Measurements from ENCODE around the gene EIF5AL1. TPM values are rescaled to one million over a fixed set of nuclear protein-coding genes. Genes with fewer than 3 reads are reported as not detected.

The EIF5AL1 gene
- total and polyA plus RNA-seq, 2 experiments from 2014 or later = 2.0 to 20.4 TPM

GRCh38 chr10:79483299-79483698 lies 29.0 kb upstream of the EIF5AL1 start:
- TF ChIP-seq JUNB (IDR thresholded peaks at IDR 0.05; ENCODE audit: unreplicated experiment) (no peak), CTCF (conservative IDR thresholded peaks at IDR 0.05; ENCODE audit: low read depth in 2 of 2) (no peak), ZNF462 (CRISPR knock-in tag; IDR thresholded peaks at IDR 0.05) (no peak)
- ATAC-seq = no peak
- Histone ChIP-seq H3K27ac (ENCODE audit: low read depth) (no peak overlapping the region), H3F3A (replicated peaks; ENCODE audit: low read depth) (no peaks in the 10 kb centered on the region), H3K4me1 (ENCODE audit: insufficient read depth) (0 out of 2 replicates have a peak, but pooled peaks cover 3% of the 10 kb centered on the region), H3K36me3 (ENCODE audit: insufficient read depth) (no peaks in the 10 kb centered on the region), H3K27me3 (ENCODE audit: insufficient read depth) (no peaks in the 10 kb centered on the region), H4K20me1 (replicated peaks; ENCODE audit: insufficient read depth) (no peaks in the 10 kb centered on the region), H2AFZ (no peak overlapping the region), H3K9me2 (ENCODE audit: insufficient read depth) (no peaks in the 10 kb centered on the region), H3K4me3 (no peak overlapping the region), H3K79me2 (replicated peaks; ENCODE audit: insufficient read depth) (no peaks in the 10 kb centered on the region), H3K4me2 (no peak overlapping the region)
- Mint-ChIP-seq H3K4me1 (peaks cover 6% of the 10 kb centered on the region; the same call in 2 of the 3 replicates), H3K4me3 (no peak overlapping the region), H3K36me3 (ENCODE audit: low read depth) (no peaks in the 10 kb centered on the region), H3K27me3 (ENCODE audit: insufficient read depth, low read depth, poor library complexity) (peaks cover 4% of the 10 kb centered on the region), H3K9me3 (no peaks in the 10 kb centered on the region), H3K27ac (no peak overlapping the region)
- DNase-seq (ENCODE audit: low spot score) = no peak

- H3K79me2 ChIP-seq (replicated peaks; ENCODE audit: insufficient read depth) = no peaks in the 10 kb centered on the region
- no peaks in the 10 kb centered on the region for H3F3A ChIP-seq (replicated peaks; ENCODE audit: low read depth)
- no peak for DNase-seq (ENCODE audit: low spot score)
- H2AFZ ChIP-seq = 0 out of 2 replicates have a peak overlapping the region, but pooled peaks have one; percentile 76
- no peak overlapping the region for H3K27ac ChIP-seq (ENCODE audit: low read depth)
- no peak for ATAC-seq
- Mint-ChIP-seq H3K27ac (no peak overlapping the region), H3K27me3 (ENCODE audit: insufficient read depth, low read depth, poor library complexity) (peaks cover 4% of the 10 kb centered on the region), H3K4me1 (peaks cover 8% of the 10 kb centered on the region), H3K4me3 (no peak overlapping the region), H3K9me3 (no peaks in the 10 kb centered on the region), H3K36me3 (ENCODE audit: low read depth) (no peaks in the 10 kb centered on the region)
- no peaks in the 10 kb centered on the region for H3K9me2 ChIP-seq (ENCODE audit: insufficient read depth)
- 0 out of 2 replicates have a peak, but pooled peaks cover 3% of the 10 kb centered on the region for H3K4me1 ChIP-seq (ENCODE audit: insufficient read depth)
- H3K4me3 ChIP-seq = no peak overlapping the region
- no peak overlapping the region for H3K4me2 ChIP-seq
- no peaks in the 10 kb centered on the region for H3K27me3 ChIP-seq (ENCODE audit: insufficient read depth)
- H3K36me3 ChIP-seq (ENCODE audit: insufficient read depth) = no peaks in the 10 kb centered on the region
- H4K20me1 ChIP-seq (replicated peaks; ENCODE audit: insufficient read depth) = no peaks in the 10 kb centered on the region
- TF ChIP-seq CTCF (conservative IDR thresholded peaks at IDR 0.05; ENCODE audit: low read depth in 2 of 2) (no peak), ETS1 (IDR thresholded peaks at IDR 0.05) (no peak)
These were observed 28.4 kb upstream of the EIF5AL1 start for GRCh38 chr10:79483948-79484347.
